Kidney (tissue), 14 donors: ENCODE data around the gene ZNF516. TPM values are rescaled to one million over a fixed set of nuclear protein-coding genes. Genes with fewer than 3 reads are reported as not detected.

Experiments used
- DNase-seq, 5 donors: peaks; one replicate each; pipeline ENCODE4 v3.0.0-alpha.2; 2013 to 2020
- FAIRE-seq: peaks from 2 replicates; lab custom pipeline; 2012; peaks lifted over from hg19 to GRCh38; lab: Jason Lieb, UNC
- H3K27ac ChIP-seq, 2 donors: one replicate each; pipeline ENCODE4 v1.7.0; 2013; ENCODE audit warnings: low read depth in 2 of 2, low read length in 2 of 2, inconsistent platforms in 1 of 2
- H3K27me3 ChIP-seq: one replicate; pipeline ENCODE4 v1.7.1; 2013; ENCODE audit warnings: low read length, inconsistent platforms; ENCODE audit not compliant: control insufficient read depth, insufficient read depth
- H3K36me3 ChIP-seq, 3 donors: one replicate each; pipeline versions ENCODE4 v1.7.0 to v1.7.1; 2013; ENCODE audit warnings: low read length in 3 of 3, control low read depth in 1 of 3, inconsistent platforms in 1 of 3; ENCODE audit not compliant: insufficient read depth in 3 of 3, control insufficient read depth in 2 of 3
- H3K4me1 ChIP-seq, 3 donors: one replicate each; pipeline versions ENCODE4 v1.7.0 to v1.7.1; 2013; ENCODE audit warnings: low read length in 3 of 3, inconsistent platforms in 1 of 3, low read depth in 1 of 3; ENCODE audit not compliant: control insufficient read depth in 2 of 3, insufficient read depth in 2 of 3
- H3K4me3 ChIP-seq, 3 donors: one replicate each; pipeline versions ENCODE4 v1.7.0 to v1.8.1; 2013; ENCODE audit warnings: low read length in 3 of 3, control low read depth in 1 of 3, inconsistent platforms in 1 of 3
- H3K9ac ChIP-seq, 3 donors: one replicate each; pipeline versions ENCODE4 v1.7.0 to v1.7.1; 2013; ENCODE audit warnings: low read length in 3 of 3, control low read depth in 1 of 3, inconsistent platforms in 1 of 3
- H3K9me3 ChIP-seq, 3 donors: one replicate each; pipeline versions ENCODE4 v1.7.0 to v1.7.1; 2013; ENCODE audit warnings: low read length in 3 of 3, control low read depth in 1 of 3, inconsistent platforms in 1 of 3; ENCODE audit not compliant: control insufficient read depth in 2 of 3, insufficient read depth in 1 of 3
- CTCF ChIP-seq: IDR thresholded peaks from 3 replicates; pipeline ENCODE4 v1.5.1; 2012; ENCODE audit warnings: mild to moderate bottlenecking, moderate library complexity, borderline replicate concordance; ENCODE audit not compliant: insufficient read depth; ENCODE audit errors: extremely low read depth
- intact Hi-C: fragments of 100-400 bp; cut with DNase I; formaldehyde crosslinking; loops from one replicate; pipeline ENCODE4 v1.11.1; 2022
- polyA plus RNA-seq: library from polyadenylated mRNA; stranded (reverse); fragments of 350-450 nt; fragmentation: Illumina TruSeq; extraction: RNeasy Lipid Tissue Mini Kit (QIAGEN cat#74804); gene quantifications from one replicate; pipeline ENCODE4 v1.2.3, GENCODE V29; 2014; ENCODE audit warnings: low read depth, low replicate concordance; ENCODE audit not compliant: insufficient read depth
- total RNA-seq: library from RNA; stranded (reverse); fragmentation: NEBNext Ultra II Directional; extraction: Animal tissue kit (Norgen Biotek cat#: 25700); gene quantifications from one replicate; pipeline ENCODE4 v1.2.1, GENCODE V29; 2021
- donor health status: control.
- donor health status: control.
- donor health status: control.
- donor health status: control.
- donor health status: control.
- donor health status: DM: yes; HTN: yes; CAD: no.
- donor health status: Normal renal cell carcinoma (clear cell type).

ZNF516 gene
- total and polyA plus RNA-seq, 2 donors from 2014 or later = 6.7 to 28.7 TPM

GRCh38 chr18:76376668-76377358 lies 118.2 kb downstream of the ZNF516 start:
- TF ChIP-seq CTCF = no peak
- H3K27me3 ChIP-seq = no peaks in the 10 kb centered on the region
- no peak overlapping the region for H3K27ac ChIP-seq
- H3K4me1 ChIP-seq = no peaks in the 10 kb centered on the region
- FAIRE-seq (no peak), DNase-seq (peak in 3 of 5 donors; percentile 52 to 70 (median 66))
- H3K9me3 ChIP-seq = no peaks in the 10 kb centered on the region
- no peak overlapping the region for H3K4me3 ChIP-seq
- H3K9ac ChIP-seq = no peak overlapping the region
- intact Hi-C loops = no loop called here
- peaks cover 0 to 18% (median 2%) of the 10 kb centered on the region in 3 donors for H3K36me3 ChIP-seq

GRCh38 chr18:76376225-76376624 lies 118.8 kb downstream of the ZNF516 start:
- H3K4me3 ChIP-seq = no peak overlapping the region
- DNase-seq = no peak
- H3K36me3 ChIP-seq = peaks cover 0 to 18% (median 2%) of the 10 kb centered on the region in 3 donors
- no peak overlapping the region for H3K27ac ChIP-seq
- no peak overlapping the region for H3K9ac ChIP-seq
- no peaks in the 10 kb centered on the region for H3K27me3 ChIP-seq
- H3K4me1 ChIP-seq = no peaks in the 10 kb centered on the region
- intact Hi-C loops = no loop called here
- TF ChIP-seq CTCF = no peak
- no peaks in the 10 kb centered on the region for H3K9me3 ChIP-seq
- FAIRE-seq = no peak

- Histone ChIP-seq H3K9me3 (no peaks in the 10 kb centered on the region), H3K9ac (no peak overlapping the region), H3K27ac (no peak overlapping the region), H3K4me1 (no peaks in the 10 kb centered on the region), H3K4me3 (no peak overlapping the region), H3K27me3 (no peaks in the 10 kb centered on the region), H3K36me3 (peaks cover 4 to 21% (median 7%) of the 10 kb centered on the region in 3 donors)
- DNase-seq (no peak), FAIRE-seq (no peak)
- TF ChIP-seq CTCF = no peak
- intact Hi-C loops = no loop called here
These were observed 120.4 kb downstream of the ZNF516 start for GRCh38 chr18:76374330-76375281.
